NT2/D1 (cell line): ENCODE data around the gene GAB3.

Source experiments
- SUZ12 ChIP-seq: IDR thresholded peaks from 2 replicates; pipeline ENCODE4 v1.6.1; 2011; ENCODE audit not compliant: insufficient read length, insufficient read depth; ENCODE audit errors: extremely low read depth
- YY1 ChIP-seq: IDR thresholded peaks from 2 replicates; pipeline ENCODE4 v1.6.1; 2011; ENCODE audit not compliant: insufficient read length, insufficient read depth
- ZNF274 ChIP-seq: IDR thresholded peaks from 2 replicates; pipeline ENCODE4 v1.6.1; 2011; ENCODE audit warnings: mild to moderate bottlenecking, low read depth, low read length

DNA sequence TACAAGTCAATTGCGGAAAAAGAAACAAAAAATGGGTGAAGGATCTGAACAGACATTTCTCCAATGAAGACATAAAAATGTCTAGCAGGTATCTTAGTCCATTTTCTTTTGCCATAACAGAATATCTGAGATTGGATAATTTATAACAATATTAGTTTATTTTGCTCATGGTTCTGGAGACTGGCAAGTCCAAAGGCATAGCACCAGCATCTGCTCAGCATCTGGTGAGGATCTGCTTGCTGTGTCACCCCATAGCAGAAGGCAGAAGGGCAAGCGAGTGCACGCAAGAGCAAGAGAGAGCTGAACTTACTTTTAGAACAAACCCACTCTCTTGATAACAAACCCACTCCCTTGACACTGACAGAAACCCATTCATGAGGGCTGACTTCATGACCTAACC is 29.7 kb downstream of the GAB3 start:
- TF ChIP-seq YY1 (no peak), ZNF274 (no peak), SUZ12 (no peak)
